GM18951 (cell line): Measurements from ENCODE around the gene MRPL14.
"Not testable (repeated sequence)": the region's sequence is repeated elsewhere in the genome, so short reads cannot be mapped to it uniquely, and the experiment has no call there.

Experiments
- POLR2A ChIP-seq: IDR thresholded peaks from 4 replicates; pipeline ENCODE4 v1.6.1; 2011; ENCODE audit warnings: mild to moderate bottlenecking; ENCODE audit not compliant: insufficient read length, insufficient read depth; ENCODE audit errors: extremely low read depth
- in situ Hi-C: fragments of 300-500 bp; cut with MboI; formaldehyde crosslinking; loops from one replicate; pipeline ENCODE4 v1.12.0; 2022; ENCODE audit warnings: low sequenced_read_pairs, mixed read lengths, inconsistent platforms; ENCODE audit not compliant: unreplicated experiment

The MRPL14 gene

GRCh38 chr6:44093750-44094402 is 33.4 kb downstream of the MRPL14 start:
- in situ Hi-C loops = no loop called here

GRCh38 chr6:44093066-44093465 is 34.2 kb downstream of the MRPL14 start:
- in situ Hi-C loops = no loop called here
- TF ChIP-seq POLR2A = no peak

More at GRCh38 chr6:44093750-44094402, 33.4 kb downstream of the MRPL14 start:
- no peak for TF ChIP-seq POLR2A

- no peak for TF ChIP-seq POLR2A
- in situ Hi-C loops = no loop called here
These were observed 35.0 kb downstream of the MRPL14 start for GRCh38 chr6:44091981-44092884.

GRCh38 chr6:44091356-44091755 is 35.9 kb downstream of the MRPL14 start:
- in situ Hi-C loops = not testable (repeated sequence)

- TF ChIP-seq POLR2A = no peak
- in situ Hi-C loops = no loop called here
These were observed 36.8 kb downstream of the MRPL14 start for GRCh38 chr6:44090465-44090864.

GRCh38 chr6:44088827-44089590 is 38.2 kb downstream of the MRPL14 start:
- no peak for TF ChIP-seq POLR2A
- in situ Hi-C loops = no loop called here

- in situ Hi-C loops = no loop called here
- TF ChIP-seq POLR2A = no peak
These were observed 39.6 kb downstream of the MRPL14 start for GRCh38 chr6:44087623-44088022.

- TF ChIP-seq POLR2A = no peak
- in situ Hi-C loops = no loop called here
These were observed 40.2 kb downstream of the MRPL14 start for GRCh38 chr6:44086931-44087574.

- in situ Hi-C loops = no loop called here
- no peak for TF ChIP-seq POLR2A
These were observed 42.0 kb downstream of the MRPL14 start for GRCh38 chr6:44085219-44085618.

GRCh38 chr6:44084231-44085014 is 42.8 kb downstream of the MRPL14 start:
- TF ChIP-seq POLR2A = no peak
- in situ Hi-C loops = no loop called here

GRCh38 chr6:44082872-44083321 is 44.4 kb downstream of the MRPL14 start:
- in situ Hi-C loops = no loop called here
- no peak for TF ChIP-seq POLR2A

GRCh38 chr6:44081753-44082152 is 45.5 kb downstream of the MRPL14 start:
- in situ Hi-C loops = no loop called here
- no peak for TF ChIP-seq POLR2A
